Esophagus muscularis mucosa (tissue), 4 donors: Measurements from ENCODE around the gene DENND10. TPM values are rescaled to one million over a fixed set of nuclear protein-coding genes. Genes with fewer than 3 reads are reported as not detected.
"Not testable (repeated sequence)": the region's sequence is repeated elsewhere in the genome, so short reads cannot be mapped to it uniquely, and the experiment has no call there.

Experiments
- DNase-seq: peaks from one replicate; pipeline ENCODE4 v3.0.0-alpha.2; 2017; ENCODE audit errors: extremely low spot score
- H3K27ac ChIP-seq, 4 donors: fragments of 200-600 bp; sonication (generic); replicated peaks in 1 of 4; 1 replicate in 3 of 4; 2 replicates in 1 of 4; pipeline ENCODE4 v1.5.1; 2016 to 2019; ENCODE audit warnings: mild to moderate bottlenecking in 1 of 4
- H3K27me3 ChIP-seq, 4 donors: fragments of 200-600 bp; sonication (generic); one replicate each; pipeline versions ENCODE4 v1.5.1 to v1.6.0; 2016 to 2019
- H3K36me3 ChIP-seq, 4 donors: fragments of 200-600 bp; sonication (generic); one replicate each; pipeline ENCODE4 v1.5.1; 2016 to 2019
- H3K4me1 ChIP-seq, 4 donors: fragments of 200-600 bp; sonication (generic); one replicate each; pipeline ENCODE4 v1.5.1; 2016 to 2019
- H3K4me3 ChIP-seq, 4 donors: fragments of 200-600 bp; sonication (generic); 1 replicate in 2 of 4; 2 replicates in 2 of 4; pipeline ENCODE4 v1.5.1; 2016 to 2019; ENCODE audit warnings: mild to moderate bottlenecking in 4 of 4, moderate library complexity in 1 of 4
- H3K9me3 ChIP-seq, 4 donors: fragments of 200-600 bp; sonication (generic); 1 replicate in 3 of 4; 2 replicates in 1 of 4; pipeline ENCODE4 v1.5.1; 2016 to 2019
- EP300 ChIP-seq: sonication (generic); formaldehyde crosslinking; IDR thresholded peaks from one replicate; pipeline ENCODE4 v1.6.1; 2017; ENCODE audit warnings: antibody characterized with exemption
- POLR2A ChIP-seq: fragments of 450-650 bp; IDR thresholded peaks from one replicate; pipeline ENCODE4 v1.6.1; 2017; ENCODE audit warnings: antibody characterized with exemption, moderate library complexity, mild to moderate bottlenecking, low read depth
- POLR2AphosphoS5 ChIP-seq, 2 donors: sonication (generic); formaldehyde crosslinking; IDR thresholded peaks; one replicate each; pipeline ENCODE4 v1.6.1; 2017; ENCODE audit warnings: antibody characterized with exemption in 2 of 2
- WGBS: methylation state at CpG from one replicate; pipeline ENCODE4 v1.1.5; 2018; 5-methylcytosine and 5-hydroxymethylcytosine counted together
- intact Hi-C: fragments of 100-400 bp; cut with DNase I; formaldehyde crosslinking; loops from one replicate; pipeline ENCODE4 v1.15.1; 2023
- total RNA-seq, 4 donors: library from RNA; depleted of rRNA; stranded (reverse); fragments of >200 nt; gene quantifications; one replicate each; pipeline versions ENCODE4 v1.1.0 to v1.2.1, GENCODE V29; 2016
- TF ChIP-seq, protein P1 (sequence below), 3 experiments: fragments of 200-600 bp in 2 of 3; fragments of 450-650 bp in 1 of 3; sonication (generic) in 2 of 3; IDR thresholded peaks; one replicate each; pipeline ENCODE4 v1.5.1; 2017 to 2019; ENCODE audit warnings: antibody characterized with exemption in 3 of 3, mild to moderate bottlenecking in 2 of 3, moderate library complexity in 1 of 3

The DENND10 gene
- total RNA-seq, 4 donors from 2014 or later = 19.1 to 23.7 (median 22.3) TPM

DNA sequence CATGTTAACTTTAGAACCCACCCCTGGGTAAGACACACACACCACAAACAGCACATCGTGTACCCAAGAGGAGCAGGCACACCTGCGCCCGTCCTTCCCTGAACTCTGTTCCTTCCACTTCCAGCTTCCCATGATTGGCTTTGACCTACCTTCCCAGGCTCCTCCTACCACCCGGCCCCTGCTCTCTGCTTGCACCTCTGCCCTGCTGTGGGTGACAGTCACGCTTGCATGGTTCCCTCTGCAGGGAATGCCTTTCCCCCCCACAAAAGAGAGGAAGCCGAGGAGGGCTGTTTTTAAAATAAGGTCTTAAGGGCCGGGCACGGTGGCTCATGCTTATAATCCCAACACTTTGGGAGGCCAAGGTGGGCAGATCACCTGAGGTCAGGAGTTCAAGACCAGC is 45.2 kb downstream of the DENND10 start:
- no peak overlapping the region for H3K4me3 ChIP-seq
- no peak overlapping the region for H3K27ac ChIP-seq
- H3K9me3 ChIP-seq = no peaks in the 10 kb centered on the region
- intact Hi-C loops = no loop called here
- TF ChIP-seq EP300 (no peak), POLR2A (no peak), POLR2AphosphoS5 (IDR thresholded peaks at IDR 0.05) (no peak)
- TF ChIP-seq, protein P1, sequence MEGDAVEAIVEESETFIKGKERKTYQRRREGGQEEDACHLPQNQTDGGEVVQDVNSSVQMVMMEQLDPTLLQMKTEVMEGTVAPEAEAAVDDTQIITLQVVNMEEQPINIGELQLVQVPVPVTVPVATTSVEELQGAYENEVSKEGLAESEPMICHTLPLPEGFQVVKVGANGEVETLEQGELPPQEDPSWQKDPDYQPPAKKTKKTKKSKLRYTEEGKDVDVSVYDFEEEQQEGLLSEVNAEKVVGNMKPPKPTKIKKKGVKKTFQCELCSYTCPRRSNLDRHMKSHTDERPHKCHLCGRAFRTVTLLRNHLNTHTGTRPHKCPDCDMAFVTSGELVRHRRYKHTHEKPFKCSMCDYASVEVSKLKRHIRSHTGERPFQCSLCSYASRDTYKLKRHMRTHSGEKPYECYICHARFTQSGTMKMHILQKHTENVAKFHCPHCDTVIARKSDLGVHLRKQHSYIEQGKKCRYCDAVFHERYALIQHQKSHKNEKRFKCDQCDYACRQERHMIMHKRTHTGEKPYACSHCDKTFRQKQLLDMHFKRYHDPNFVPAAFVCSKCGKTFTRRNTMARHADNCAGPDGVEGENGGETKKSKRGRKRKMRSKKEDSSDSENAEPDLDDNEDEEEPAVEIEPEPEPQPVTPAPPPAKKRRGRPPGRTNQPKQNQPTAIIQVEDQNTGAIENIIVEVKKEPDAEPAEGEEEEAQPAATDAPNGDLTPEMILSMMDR (IDR thresholded peaks at IDR 0.05) = no peak
- peaks cover 39 to 96% (median 78%) of the 10 kb centered on the region in 4 donors for H3K36me3 ChIP-seq
- H3K27me3 ChIP-seq = no peaks in the 10 kb centered on the region
- no peaks in the 10 kb centered on the region for H3K4me1 ChIP-seq
- WGBS = 98% methylated on average over 8 of the region's 8 CpGs
- no peak for DNase-seq

DNA sequence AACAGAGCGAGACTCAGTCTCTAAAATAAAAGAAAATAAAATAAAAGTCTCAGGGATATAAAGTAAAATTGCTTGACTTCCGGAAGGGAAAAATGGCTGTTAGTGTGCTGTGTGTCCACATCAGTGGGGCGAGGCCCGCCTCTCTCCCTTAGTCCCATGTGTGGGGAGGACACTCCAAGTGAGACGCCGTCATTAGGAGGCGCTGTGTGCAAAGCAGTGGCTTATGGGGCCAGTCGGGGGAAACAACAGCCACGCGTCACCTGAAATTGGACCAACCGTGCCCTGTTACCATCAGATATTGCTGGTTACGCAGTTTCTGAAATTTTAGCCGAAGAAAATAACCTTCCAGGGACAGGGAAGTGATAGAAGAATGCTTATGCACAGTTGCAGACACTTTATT is 45.8 kb downstream of the DENND10 start:
- peaks cover 45 to 96% (median 84%) of the 10 kb centered on the region in 4 donors for H3K36me3 ChIP-seq
- H3K27me3 ChIP-seq = no peaks in the 10 kb centered on the region
- H3K9me3 ChIP-seq = no peaks in the 10 kb centered on the region
- WGBS = 85% methylated on average over 13 of the region's 13 CpGs
- H3K4me1 ChIP-seq = no peaks in the 10 kb centered on the region
- TF ChIP-seq, protein P1 (IDR thresholded peaks at IDR 0.05) = no peak
- TF ChIP-seq POLR2AphosphoS5 (IDR thresholded peaks at IDR 0.05) (no peak), EP300 (no peak), POLR2A (no peak)
- DNase-seq = no peak
- no peak overlapping the region for H3K4me3 ChIP-seq
- no peak overlapping the region for H3K27ac ChIP-seq
- intact Hi-C loops = no loop called here

DNA sequence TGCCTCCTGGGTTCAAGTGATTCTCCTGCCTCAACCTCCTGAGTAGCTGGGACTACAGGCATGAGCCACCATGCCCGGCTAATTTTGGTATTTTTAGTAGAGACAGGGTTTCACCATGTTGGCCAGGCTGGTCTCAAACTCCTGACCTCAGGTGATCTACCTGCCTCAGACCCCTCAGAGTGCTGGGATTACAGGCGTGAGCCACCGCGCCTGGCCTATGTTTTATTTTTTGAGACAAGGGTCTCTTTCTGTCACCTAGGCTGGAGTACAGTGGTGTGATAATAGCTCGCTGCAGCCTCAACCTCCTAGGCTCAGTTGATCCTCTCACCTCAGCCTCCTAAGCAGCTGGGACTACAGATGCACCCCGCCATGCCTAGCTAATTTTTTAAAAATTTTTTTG is 47.7 kb downstream of the DENND10 start:
- DNase-seq, H3K27me3 ChIP-seq, intact Hi-C loops, H3K4me1 ChIP-seq, H3K9me3 ChIP-seq, H3K4me3 ChIP-seq, H3K27ac ChIP-seq: not testable (repeated sequence)
- H3K36me3 ChIP-seq = peaks cover 55 to 100% (median 88%) of the 10 kb centered on the region in 4 donors
- 93% methylated on average over 5 of the region's 6 CpGs for WGBS

DNA sequence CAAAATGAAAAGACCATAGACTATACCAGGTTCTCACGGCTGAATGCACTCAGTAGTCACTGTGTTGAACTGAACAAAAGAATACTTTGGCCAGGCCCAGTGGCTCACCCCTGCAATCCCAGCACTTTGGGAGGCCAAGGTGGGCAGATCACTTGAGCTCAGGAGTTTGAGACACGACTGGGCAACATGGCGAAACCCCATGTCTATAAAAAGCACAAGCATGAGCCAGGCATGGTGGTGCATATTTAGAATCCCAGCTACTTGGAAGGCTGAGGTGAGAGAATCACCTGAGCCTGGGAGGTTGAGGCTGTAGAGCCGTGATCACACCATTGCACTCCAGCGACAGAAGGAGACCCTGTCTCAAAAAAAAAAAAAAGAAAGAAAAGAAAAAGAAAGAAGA is 49.1 kb downstream of the DENND10 start:
- Histone ChIP-seq H3K36me3 (peaks cover 52 to 98% (median 84%) of the 10 kb centered on the region in 4 donors), H3K4me1 (no peaks in the 10 kb centered on the region), H3K27me3 (no peaks in the 10 kb centered on the region), H3K9me3 (no peaks in the 10 kb centered on the region), H3K4me3 (no peak overlapping the region), H3K27ac (no peak overlapping the region)
- TF ChIP-seq, protein P1 (IDR thresholded peaks at IDR 0.05) = no peak
- no peak for TF ChIP-seq EP300
- no peak for TF ChIP-seq POLR2A
- TF ChIP-seq POLR2AphosphoS5 (IDR thresholded peaks at IDR 0.05) = no peak
- intact Hi-C loops = no loop called here
- 98% methylated on average over 5 of the region's 5 CpGs for WGBS
- no peak for DNase-seq

DNA sequence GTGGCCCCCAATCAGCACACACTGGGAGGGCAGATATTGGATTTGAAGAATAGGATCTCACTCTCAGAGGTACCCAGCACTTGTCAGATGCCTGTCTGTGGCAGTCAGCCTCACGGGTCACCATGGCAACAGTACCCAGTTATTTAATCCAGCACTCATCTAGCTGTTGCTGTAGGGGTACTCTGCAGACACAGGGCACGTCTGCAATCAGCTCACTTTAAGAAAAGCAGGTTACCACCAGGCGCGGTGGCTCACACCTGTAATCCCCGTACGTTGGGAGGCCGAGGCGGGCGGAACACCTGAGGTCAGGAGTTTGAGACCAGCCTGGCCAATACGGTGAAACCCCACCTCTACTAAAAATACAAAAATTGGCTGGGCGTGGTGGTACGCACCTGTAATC is 49.7 kb downstream of the DENND10 start:
- intact Hi-C loops = no loop called here

More for the DNA sequence above, 49.7 kb downstream of the DENND10 start:
- Histone ChIP-seq H3K27ac (no peak overlapping the region), H3K4me3 (no peak overlapping the region), H3K36me3 (peaks cover 55 to 98% (median 85%) of the 10 kb centered on the region in 4 donors), H3K4me1 (no peaks in the 10 kb centered on the region), H3K27me3 (no peaks in the 10 kb centered on the region), H3K9me3 (no peaks in the 10 kb centered on the region)
- no peak for TF ChIP-seq EP300
- TF ChIP-seq POLR2AphosphoS5 (IDR thresholded peaks at IDR 0.05) = no peak
- no peak for TF ChIP-seq POLR2A
- TF ChIP-seq, protein P1 (IDR thresholded peaks at IDR 0.05) = no peak
- DNase-seq = no peak
- WGBS = 94% methylated on average over 12 of the region's 12 CpGs
